Middle frontal gyrus (tissue), 1 donor: ENCODE measurements around the gene TENM3.

Source experiments
- DNase-seq: peaks from one replicate; pipeline ENCODE4 v3.0.0-alpha.2; 2015; ENCODE audit warnings: low spot score; ENCODE audit errors: extremely low spot score

The TENM3 gene

DNA sequence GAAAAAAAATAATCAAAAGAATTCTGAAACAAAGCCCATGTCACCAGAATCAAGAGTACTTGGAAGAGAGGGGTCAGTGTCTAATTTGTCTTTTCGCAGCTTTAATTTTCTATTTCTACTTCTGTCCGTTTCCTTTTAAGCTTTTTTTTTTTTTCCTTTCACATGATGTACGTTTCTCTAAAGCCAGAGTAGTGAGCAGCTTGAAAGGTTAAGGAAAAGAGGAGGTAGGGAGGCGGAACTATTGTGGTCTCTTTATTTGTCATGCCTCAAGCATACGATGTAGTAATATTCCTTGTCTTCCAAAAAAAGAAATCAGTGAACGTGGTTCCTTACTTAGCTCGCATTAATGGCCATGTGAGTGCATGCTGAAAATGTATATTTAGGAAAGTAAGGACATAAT lies 311.5 kb downstream of the TENM3 start:
- no peak for DNase-seq

DNA sequence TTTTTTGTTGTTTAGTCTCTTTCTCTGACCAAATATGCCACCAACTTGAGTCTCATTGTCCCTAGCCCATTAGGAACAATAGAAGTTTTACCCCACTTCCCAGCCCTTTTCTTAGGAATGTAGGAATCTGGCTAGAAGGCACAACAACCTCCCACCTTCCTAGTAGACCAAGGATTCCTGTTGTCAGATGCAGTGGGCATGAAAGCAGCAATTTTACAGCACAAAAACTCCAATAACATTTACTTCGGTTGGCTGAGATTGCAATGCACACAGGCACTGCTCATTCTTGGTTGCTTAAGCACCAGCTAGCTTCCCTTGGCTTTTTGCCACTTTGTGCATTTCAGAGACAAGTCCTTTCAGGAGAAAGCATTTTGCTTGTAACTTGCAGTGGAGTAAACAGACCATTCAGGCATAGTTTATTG lies 312.8 kb downstream of the TENM3 start:
- DNase-seq = no peak

GRCh38 chr4:182556580-182556979 lies 313.4 kb downstream of the TENM3 start:
- DNase-seq = no peak

DNA sequence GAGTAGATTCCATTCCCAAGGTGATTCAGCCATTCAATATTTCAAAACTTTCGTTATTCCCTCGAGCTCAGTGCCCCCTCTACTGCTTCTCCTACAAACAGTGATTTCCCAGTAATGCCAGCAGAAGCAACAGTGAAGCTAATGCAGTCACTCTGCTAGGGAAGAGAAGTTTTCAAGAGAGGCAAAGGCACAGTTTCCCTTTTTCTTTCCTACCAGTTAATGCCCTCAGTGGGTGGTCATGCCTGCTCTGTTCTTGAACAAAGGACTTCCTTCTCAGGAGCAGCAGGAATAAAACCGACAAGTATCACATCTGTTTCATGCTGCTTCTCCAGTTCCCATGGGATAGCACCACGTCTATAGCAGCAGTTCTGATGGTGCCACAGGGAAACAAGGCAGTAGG lies 317.2 kb downstream of the TENM3 start:
- DNase-seq = no peak

- DNase-seq = no peak
Measured at GRCh38 chr4:182562350-182562749, 319.1 kb downstream of the TENM3 start.

- DNase-seq = no peak
Measured at GRCh38 chr4:182564724-182565369, 321.6 kb downstream of the TENM3 start.

DNA sequence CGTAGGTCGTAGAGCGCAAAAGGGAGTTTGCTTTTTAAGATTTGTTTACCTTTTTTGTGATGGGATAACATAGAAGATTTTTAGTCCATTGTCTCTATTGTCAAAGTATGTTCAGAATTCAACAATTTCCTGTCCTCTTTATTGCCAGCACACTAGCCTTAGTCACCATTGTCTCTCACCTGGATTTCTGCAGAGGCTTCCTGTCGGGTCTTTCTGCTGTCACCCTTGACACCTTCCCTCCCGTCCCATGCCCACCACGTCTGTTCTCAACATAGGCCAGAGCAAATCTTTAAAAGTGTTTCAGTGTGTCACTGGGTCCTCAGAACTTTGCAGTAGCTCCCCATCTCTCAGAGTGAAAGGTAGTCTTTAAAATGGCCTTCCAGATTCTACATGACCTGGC lies 323.9 kb downstream of the TENM3 start:
- no peak for DNase-seq

- no peak for DNase-seq
Measured at GRCh38 chr4:182569561-182569960, 326.4 kb downstream of the TENM3 start.

- no peak for DNase-seq
Measured at GRCh38 chr4:182574706-182575105, 331.5 kb downstream of the TENM3 start.

DNA sequence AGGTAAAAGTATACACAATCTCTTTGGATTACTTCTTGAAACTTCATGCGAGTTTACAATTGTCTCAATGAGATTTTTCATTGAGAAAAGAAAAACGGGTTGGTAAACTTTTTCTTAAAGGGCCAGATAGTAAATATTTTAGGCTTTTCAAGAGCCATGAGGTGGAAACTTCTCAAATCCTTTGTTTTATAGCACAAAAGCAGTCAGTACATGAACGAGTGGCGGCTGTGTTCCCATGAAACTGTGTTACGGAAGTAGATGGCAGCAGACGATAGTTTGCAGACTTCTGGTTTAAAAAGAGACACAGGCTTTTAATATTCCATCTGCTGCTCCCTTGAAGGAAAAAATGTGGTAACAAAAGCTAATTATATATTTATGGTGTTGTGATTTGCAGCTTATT lies 332.0 kb downstream of the TENM3 start:
- no peak for DNase-seq

- DNase-seq = no peak
Measured at GRCh38 chr4:182576601-182577289, 333.5 kb downstream of the TENM3 start.

GRCh38 chr4:182577411-182577810 lies 334.2 kb downstream of the TENM3 start:
- no peak for DNase-seq

- DNase-seq = no peak
Measured at GRCh38 chr4:182578402-182578801, 335.2 kb downstream of the TENM3 start.

GRCh38 chr4:182582245-182582644 lies 339.0 kb downstream of the TENM3 start:
- DNase-seq = no peak

- DNase-seq = no peak
Measured at GRCh38 chr4:182583703-182584415, 340.7 kb downstream of the TENM3 start.

- DNase-seq = no peak
Measured at GRCh38 chr4:182585321-182585720, 342.1 kb downstream of the TENM3 start.

DNA sequence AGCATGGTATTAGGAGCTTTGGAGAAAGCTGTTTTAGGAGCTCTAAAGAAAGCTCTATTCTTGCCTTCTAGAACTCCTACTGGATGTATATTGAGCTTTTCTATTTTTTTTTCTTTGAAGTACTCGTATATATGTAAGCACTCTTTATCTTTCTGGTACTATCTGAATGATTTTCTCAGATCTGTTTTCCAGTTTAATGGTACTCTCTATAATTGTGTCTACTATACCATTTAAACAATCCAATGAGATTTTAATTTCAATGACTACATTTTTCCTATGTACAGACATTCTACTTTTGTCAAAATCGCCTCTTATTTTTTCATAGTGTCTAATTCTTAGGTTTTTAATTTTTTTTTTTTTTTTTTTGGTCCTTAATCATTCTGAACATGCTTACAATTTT lies 345.9 kb downstream of the TENM3 start:
- DNase-seq = no peak

GRCh38 chr4:182593402-182593801 lies 350.2 kb downstream of the TENM3 start:
- no peak for DNase-seq

DNA sequence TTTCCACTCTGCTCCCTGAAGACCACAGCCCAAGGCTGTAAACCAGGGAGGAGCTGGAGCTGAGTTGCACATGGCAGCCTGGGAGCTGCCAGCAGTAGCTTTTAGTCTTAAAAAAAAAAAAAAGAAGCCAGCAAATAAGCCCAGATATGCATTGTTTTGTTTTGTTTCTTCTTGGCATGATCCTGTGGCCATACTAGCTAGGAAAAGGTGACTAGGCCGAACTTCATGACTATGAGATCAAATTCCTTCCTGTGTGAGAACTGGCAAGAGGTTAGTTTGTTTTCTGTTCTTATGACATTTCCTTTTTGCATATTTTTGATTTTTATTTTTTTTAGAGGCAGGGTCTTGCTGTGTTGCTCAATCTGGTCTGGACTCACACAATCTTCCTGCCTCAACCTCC lies 350.7 kb downstream of the TENM3 start:
- DNase-seq = no peak

DNA sequence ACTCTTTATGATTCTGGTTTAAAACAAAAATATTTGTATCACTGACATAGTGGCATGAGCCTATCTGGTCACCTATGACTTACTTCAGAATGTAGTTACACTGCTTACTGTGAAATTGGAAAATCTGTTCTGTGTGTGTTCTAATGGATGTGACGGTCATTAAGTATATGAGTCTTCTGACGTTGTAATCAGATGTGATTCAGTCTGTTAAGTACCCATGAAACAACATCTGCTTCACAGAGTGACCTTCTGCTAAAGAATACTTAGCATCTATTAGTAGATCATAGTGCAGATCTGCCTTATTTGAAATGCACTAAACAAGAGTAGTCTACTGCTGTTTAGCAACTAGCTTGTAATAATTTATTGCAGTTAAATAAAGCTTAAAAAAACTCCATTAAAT lies 356.9 kb downstream of the TENM3 start:
- no peak for DNase-seq

DNA sequence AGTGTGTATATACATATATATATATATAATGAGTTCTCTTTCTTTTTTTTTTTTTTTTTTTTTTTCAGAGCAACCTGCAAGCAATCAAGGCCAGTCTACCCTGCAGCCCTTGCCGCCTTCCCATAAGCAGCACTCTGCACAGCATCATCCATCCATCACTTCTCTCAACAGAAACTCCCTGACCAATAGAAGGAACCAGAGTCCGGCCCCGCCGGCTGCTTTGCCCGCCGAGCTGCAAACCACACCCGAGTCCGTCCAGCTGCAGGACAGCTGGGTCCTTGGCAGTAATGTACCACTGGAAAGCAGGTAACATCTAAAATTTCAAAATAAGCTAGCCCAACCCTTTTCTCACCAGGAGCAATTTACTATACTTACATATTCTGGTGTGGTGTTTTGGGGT lies 357.7 kb downstream of the TENM3 start:
- DNase-seq = no peak

GRCh38 chr4:182604161-182604622 lies 361.0 kb downstream of the TENM3 start:
- no peak for DNase-seq
